ENCODE measurements around the gene FMC1.

Gene FMC1

GRCh38 chr7:139362981-139363380 is 21.8 kb downstream of the FMC1 start:
- no peak for TF ChIP-seq CTCF (IDR thresholded peaks at IDR 0.05; ENCODE audit: low read depth, low read length, missing control alignments)
- H3K4me3 ChIP-seq (replicated peaks; ENCODE audit: low read depth, low read length) = peak overlapping the region; percentile 82
- no peak for DNase-seq (ENCODE audit: extremely low read depth, low read depth)

- no peak for TF ChIP-seq CTCF (IDR thresholded peaks at IDR 0.05; ENCODE audit: low read depth, low read length, missing control alignments)
- DNase-seq (ENCODE audit: extremely low read depth, low read depth) = no peak
- H3K4me3 ChIP-seq (replicated peaks; ENCODE audit: low read depth, low read length) = no peak overlapping the region
These were observed 24.2 kb downstream of the FMC1 start for GRCh38 chr7:139365336-139365735.

- no peak overlapping the region for H3K4me3 ChIP-seq (replicated peaks; ENCODE audit: low read depth, low read length)
- no peak for TF ChIP-seq CTCF (IDR thresholded peaks at IDR 0.05; ENCODE audit: low read depth, low read length, missing control alignments)
- DNase-seq (ENCODE audit: extremely low read depth, low read depth) = no peak
These were observed 25.3 kb downstream of the FMC1 start for GRCh38 chr7:139366400-139366799.

- H3K4me3 ChIP-seq (replicated peaks; ENCODE audit: low read depth, low read length) = no peak overlapping the region
- DNase-seq (ENCODE audit: extremely low read depth, low read depth) = no peak
- TF ChIP-seq CTCF (IDR thresholded peaks at IDR 0.05; ENCODE audit: low read depth, low read length, missing control alignments) = no peak
These were observed 26.5 kb downstream of the FMC1 start for GRCh38 chr7:139367438-139368155.

- DNase-seq (ENCODE audit: extremely low read depth, low read depth) = no peak
- TF ChIP-seq CTCF (IDR thresholded peaks at IDR 0.05; ENCODE audit: low read depth, low read length, missing control alignments) = no peak
- no peak overlapping the region for H3K4me3 ChIP-seq (replicated peaks; ENCODE audit: low read depth, low read length)
These were observed 29.3 kb downstream of the FMC1 start for GRCh38 chr7:139370301-139370942.

- DNase-seq (ENCODE audit: extremely low read depth, low read depth) = no peak
- no peak overlapping the region for H3K4me3 ChIP-seq (replicated peaks; ENCODE audit: low read depth, low read length)
- no peak for TF ChIP-seq CTCF (IDR thresholded peaks at IDR 0.05; ENCODE audit: low read depth, low read length, missing control alignments)
These were observed 29.8 kb downstream of the FMC1 start for GRCh38 chr7:139370943-139371313.
